Bronchial epithelial cell (primary cell): ENCODE results near the gene ALKBH1. TPM values are rescaled to one million over a fixed set of nuclear protein-coding genes. Genes with fewer than 3 reads are reported as not detected.

ENCODE experiments used
- DNase-seq: peaks from one replicate; pipeline ENCODE4 v3.0.0-alpha.2; 2010; ENCODE audit warnings: low read depth
- FAIRE-seq: peaks from 2 replicates; lab custom pipeline; 2011; peaks lifted over from hg19 to GRCh38; lab: Jason Lieb, UNC
- H3K27me3 ChIP-seq: 2 replicates; pipeline ENCODE4 v1.5.1; 2011; ENCODE audit warnings: low read length; ENCODE audit not compliant: control insufficient read depth, insufficient read depth
- H3K36me3 ChIP-seq: 2 replicates; pipeline ENCODE4 v1.5.1; 2011; ENCODE audit warnings: low read length; ENCODE audit not compliant: control insufficient read depth, insufficient read depth
- H3K4me3 ChIP-seq: 2 replicates; pipeline ENCODE4 v1.5.1; 2011; ENCODE audit warnings: mild to moderate bottlenecking, low read depth, low read length, control low read depth
- total RNA-seq: library from RNA; depleted of rRNA; stranded (reverse); fragments of >200 nt; gene quantifications from 2 replicates; pipeline ENCODE4 v1.2.1, GENCODE V29; 2014
- TF ChIP-seq, protein P1 (sequence below): IDR thresholded peaks from 2 replicates; pipeline ENCODE4 v1.5.1; 2011; ENCODE audit warnings: mild to moderate bottlenecking, moderate library complexity, low read length, control low read depth, inconsistent platforms; ENCODE audit not compliant: insufficient read depth, severe bottlenecking

The ALKBH1 gene
- total RNA-seq, 1 donor from 2014 or later = 12.4 TPM

DNA sequence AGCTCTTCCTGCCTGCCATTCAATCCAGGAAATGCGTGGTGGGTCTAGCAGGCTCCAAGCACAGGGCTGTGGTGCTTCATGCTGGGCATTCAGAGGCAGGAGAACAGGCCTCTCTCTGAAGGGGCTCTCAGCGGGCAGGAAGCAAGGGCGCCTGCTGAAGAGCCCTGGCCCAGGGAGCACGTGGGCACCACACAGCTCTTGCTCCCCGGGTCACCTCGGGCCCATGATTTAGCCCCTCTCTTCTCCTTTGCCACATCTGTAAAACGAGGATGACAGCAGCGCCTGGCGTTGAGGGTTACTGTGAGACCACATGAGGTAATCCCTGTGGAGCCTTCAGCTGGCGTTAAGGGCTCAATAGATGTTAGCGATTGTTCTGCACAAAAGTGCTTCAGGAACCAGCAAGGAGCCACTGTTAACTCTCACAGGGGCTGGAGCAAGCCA is 53.8 kb downstream of the ALKBH1 start:
- H3K4me3 ChIP-seq = no peak overlapping the region
- DNase-seq (no peak), FAIRE-seq (no peak)
- TF ChIP-seq, protein P1, sequence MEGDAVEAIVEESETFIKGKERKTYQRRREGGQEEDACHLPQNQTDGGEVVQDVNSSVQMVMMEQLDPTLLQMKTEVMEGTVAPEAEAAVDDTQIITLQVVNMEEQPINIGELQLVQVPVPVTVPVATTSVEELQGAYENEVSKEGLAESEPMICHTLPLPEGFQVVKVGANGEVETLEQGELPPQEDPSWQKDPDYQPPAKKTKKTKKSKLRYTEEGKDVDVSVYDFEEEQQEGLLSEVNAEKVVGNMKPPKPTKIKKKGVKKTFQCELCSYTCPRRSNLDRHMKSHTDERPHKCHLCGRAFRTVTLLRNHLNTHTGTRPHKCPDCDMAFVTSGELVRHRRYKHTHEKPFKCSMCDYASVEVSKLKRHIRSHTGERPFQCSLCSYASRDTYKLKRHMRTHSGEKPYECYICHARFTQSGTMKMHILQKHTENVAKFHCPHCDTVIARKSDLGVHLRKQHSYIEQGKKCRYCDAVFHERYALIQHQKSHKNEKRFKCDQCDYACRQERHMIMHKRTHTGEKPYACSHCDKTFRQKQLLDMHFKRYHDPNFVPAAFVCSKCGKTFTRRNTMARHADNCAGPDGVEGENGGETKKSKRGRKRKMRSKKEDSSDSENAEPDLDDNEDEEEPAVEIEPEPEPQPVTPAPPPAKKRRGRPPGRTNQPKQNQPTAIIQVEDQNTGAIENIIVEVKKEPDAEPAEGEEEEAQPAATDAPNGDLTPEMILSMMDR = no peak
- H3K27me3 ChIP-seq = no peaks in the 10 kb centered on the region
- H3K36me3 ChIP-seq = no peaks in the 10 kb centered on the region

DNA sequence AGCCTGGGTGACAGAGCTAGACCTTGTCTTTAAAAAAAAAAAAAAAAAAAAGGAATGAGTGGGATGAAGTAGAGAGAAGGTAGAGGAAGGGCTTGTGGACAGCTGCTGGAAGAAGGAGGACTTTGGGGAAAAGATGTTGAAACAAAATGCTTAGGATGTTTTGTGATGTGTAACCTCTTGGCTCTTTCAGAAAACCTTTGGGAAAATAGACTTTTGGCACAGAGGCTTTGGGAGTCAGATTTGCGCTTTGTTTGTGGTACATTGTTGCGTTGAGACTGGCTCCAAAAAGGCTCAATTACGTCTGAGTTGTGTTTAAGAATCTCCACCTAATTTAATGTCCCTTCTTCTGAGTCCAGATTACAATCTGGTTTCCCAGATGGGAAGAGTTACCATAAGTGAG is 58.5 kb downstream of the ALKBH1 start:
- DNase-seq (no peak), FAIRE-seq (no peak)
- TF ChIP-seq, protein P1 = no peak
- no peaks in the 10 kb centered on the region for H3K36me3 ChIP-seq
- no peaks in the 10 kb centered on the region for H3K27me3 ChIP-seq
- no peak overlapping the region for H3K4me3 ChIP-seq

DNA sequence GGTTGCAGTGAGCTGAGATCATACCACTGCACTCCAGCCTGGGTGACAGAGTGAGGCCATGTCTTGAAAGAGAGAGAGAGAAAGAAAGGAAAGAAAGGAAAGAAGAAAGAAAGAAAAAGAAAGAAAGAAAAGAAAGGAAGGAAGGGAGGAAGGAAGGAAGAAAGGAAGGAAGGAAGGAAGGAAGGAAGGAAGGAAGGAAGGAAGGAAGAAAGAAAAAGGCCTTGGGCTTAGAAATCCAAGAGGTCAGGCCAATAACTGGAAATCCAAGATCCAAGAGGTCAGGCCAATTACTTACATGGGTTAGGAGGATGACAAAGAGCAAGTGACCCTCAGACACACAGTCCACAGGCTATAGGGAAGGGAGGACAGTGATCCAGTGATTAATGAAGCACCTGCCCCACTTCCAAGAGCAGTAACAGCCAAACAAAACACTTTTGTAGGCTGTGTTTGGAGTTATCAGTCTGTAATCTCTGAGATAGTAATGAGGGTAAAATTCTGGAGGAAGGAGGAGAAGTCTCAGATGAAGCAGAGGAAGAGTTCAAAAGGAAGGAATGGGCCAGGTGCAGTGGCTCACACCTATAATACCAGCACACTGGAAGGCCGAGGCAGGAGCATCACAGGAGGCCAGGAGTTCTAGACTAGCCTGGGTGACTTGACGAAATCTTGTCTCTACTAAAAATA is 59.2 kb downstream of the ALKBH1 start:
- no peak for FAIRE-seq
- no peaks in the 10 kb centered on the region for H3K27me3 ChIP-seq
- TF ChIP-seq, protein P1 = no peak
- no peak overlapping the region for H3K4me3 ChIP-seq
- DNase-seq = no peak
- no peaks in the 10 kb centered on the region for H3K36me3 ChIP-seq

DNA sequence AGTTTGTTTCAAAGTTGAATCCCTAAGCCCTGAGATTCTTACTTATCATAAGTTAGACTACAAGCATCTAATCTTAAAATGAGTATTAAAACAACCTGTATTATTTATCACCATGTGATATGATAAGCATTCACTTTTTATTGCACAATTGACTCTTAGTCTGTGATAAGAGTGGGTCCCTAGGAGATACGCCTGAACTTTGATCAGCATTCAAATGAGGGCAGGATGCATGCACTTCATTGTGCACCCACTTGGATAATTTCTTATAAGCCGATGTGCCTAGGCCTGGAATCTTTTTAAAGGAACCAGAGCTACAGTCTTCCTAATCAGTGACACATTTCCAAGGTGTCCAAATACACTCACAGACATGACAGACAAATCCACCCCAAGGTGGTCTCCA is 60.0 kb downstream of the ALKBH1 start:
- DNase-seq (no peak), FAIRE-seq (no peak)
- no peak overlapping the region for H3K4me3 ChIP-seq
- TF ChIP-seq, protein P1 = no peak
- H3K36me3 ChIP-seq = no peaks in the 10 kb centered on the region
- H3K27me3 ChIP-seq = no peaks in the 10 kb centered on the region

DNA sequence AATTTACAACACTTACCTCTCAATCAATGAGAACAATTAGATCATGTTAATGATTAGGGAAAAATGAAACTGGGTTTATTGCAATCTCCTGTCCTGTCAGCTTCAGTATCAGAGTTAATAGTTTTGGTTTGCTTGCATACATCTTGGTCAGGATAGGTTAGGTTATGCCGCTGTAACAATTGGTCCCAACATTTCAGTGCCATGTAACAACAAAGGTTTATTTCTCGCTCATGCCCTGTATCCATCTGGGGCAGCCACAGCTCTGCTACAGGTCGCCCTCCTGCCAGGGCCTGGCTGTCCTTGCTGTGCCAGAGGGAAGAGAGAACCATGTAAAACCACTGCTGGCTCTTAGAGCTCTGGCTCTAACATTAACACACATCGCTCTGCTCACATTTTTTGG is 60.9 kb downstream of the ALKBH1 start:
- TF ChIP-seq, protein P1 = no peak
- DNase-seq = no peak
- Histone ChIP-seq H3K36me3 (no peaks in the 10 kb centered on the region), H3K4me3 (no peak overlapping the region), H3K27me3 (no peaks in the 10 kb centered on the region)
- FAIRE-seq = no peak
